ENCODE measurements around the gene GABRB3. TPM values are rescaled to one million over a fixed set of nuclear protein-coding genes. Genes with fewer than 3 reads are reported as not detected.

The GABRB3 gene
- total and polyA plus RNA-seq, 2 of the 8 experiments (the other 6 are each of a cell fraction or from before 2014, with no cell fraction given): 98.8 to 163 TPM

DNA sequence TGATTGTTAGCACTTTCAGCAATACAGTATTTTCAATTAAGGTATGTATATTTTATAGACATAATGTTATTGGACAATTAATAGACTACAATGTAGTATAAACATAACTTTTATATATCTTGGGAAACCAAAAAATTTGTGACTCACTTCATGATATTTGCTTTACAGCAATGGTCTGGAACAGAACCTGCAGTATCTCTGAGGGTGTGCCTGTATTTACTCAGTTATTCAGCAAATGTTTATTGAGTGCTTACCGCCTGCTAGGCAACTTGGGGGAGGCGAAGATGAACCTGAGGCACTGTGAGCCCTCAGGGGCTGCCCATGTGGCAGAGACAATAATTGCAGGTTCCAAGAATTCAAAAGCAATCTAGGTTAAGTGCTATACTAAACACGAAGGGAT is 144.8 kb downstream of the GABRB3 start:
- H3K79me1 ChIP-seq (ENCODE audit: low read depth, low read length): peaks cover 6% of the 10 kb centered on the region
- no peak overlapping the region for H4K91ac ChIP-seq (replicated peaks; ENCODE audit: insufficient read length, low read length)
- H2BK12ac ChIP-seq (ENCODE audit: low read depth, low read length): no peak overlapping the region
- peaks cover 0 to 3% (median 0%) of the 10 kb centered on the region in 4 experiments; a peak in 1 of 8 replicates for H3K36me3 ChIP-seq (ENCODE audit: control insufficient read depth in 2 of 4, insufficient read depth in 4 of 4, low read length in 3 of 4)
- H3K56ac ChIP-seq (replicated peaks; ENCODE audit: insufficient read length, low read depth, low read length): no peak overlapping the region
- no peak overlapping the region for H2AFZ ChIP-seq (ENCODE audit: low read length)
- H2BK5ac ChIP-seq (ENCODE audit: low read depth, low read length): no peak overlapping the region
- peaks cover 11 to 24% (median 17%) of the 10 kb centered on the region in 4 experiments for H3K4me1 ChIP-seq (replicated peaks in 1 of 4; ENCODE audit: control insufficient read depth in 3 of 4, insufficient read depth in 4 of 4, low read length in 3 of 4)
- peaks cover 0 to 3% of the 10 kb centered on the region in 2 experiments for H4K20me1 ChIP-seq (replicated peaks in 1 of 2; ENCODE audit: control insufficient read depth in 1 of 2, insufficient read depth in 2 of 2, low read length in 2 of 2)
- H4K5ac ChIP-seq (ENCODE audit: insufficient read length, low read depth, low read length): no peak overlapping the region
- no peak overlapping the region for H2BK15ac ChIP-seq (ENCODE audit: low read length)
- no peak for TF ChIP-seq TAF7 (optimal IDR thresholded peaks at IDR 0.05; ENCODE audit: borderline replicate concordance, low read depth, low read length)
- TF ChIP-seq, protein P1, sequence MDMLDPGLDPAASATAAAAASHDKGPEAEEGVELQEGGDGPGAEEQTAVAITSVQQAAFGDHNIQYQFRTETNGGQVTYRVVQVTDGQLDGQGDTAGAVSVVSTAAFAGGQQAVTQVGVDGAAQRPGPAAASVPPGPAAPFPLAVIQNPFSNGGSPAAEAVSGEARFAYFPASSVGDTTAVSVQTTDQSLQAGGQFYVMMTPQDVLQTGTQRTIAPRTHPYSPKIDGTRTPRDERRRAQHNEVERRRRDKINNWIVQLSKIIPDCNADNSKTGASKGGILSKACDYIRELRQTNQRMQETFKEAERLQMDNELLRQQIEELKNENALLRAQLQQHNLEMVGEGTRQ (IDR thresholded peaks at IDR 0.05; ENCODE audit: low read length): no peak
- no peak for TF ChIP-seq ATF2 (IDR thresholded peaks at IDR 0.05; ENCODE audit: low read length)
- no peak for TF ChIP-seq HDAC6 (IDR thresholded peaks at IDR 0.05; ENCODE audit: low read depth, low read length)
- ChIA-PET POLR2A (ENCODE audit: partially characterized antibody) (interaction anchor here (0.7 to 1.2 kb wide), 3 partner anchors 10 to 138 kb away, joined by 3 to 4 read pairs (median 3); no protein-coding TSS in a partner anchor), CTCF (ENCODE audit: partially characterized antibody) (interaction anchor here (0.5 to 1.4 kb wide), 4 partner anchors 8 to 388 kb away, joined by 3 to 5 read pairs (median 3); no protein-coding TSS in a partner anchor)
- H2BK120ac ChIP-seq (replicated peaks; ENCODE audit: low read depth, low read length): no peak overlapping the region
- H3K4me2 ChIP-seq (ENCODE audit: insufficient read depth in 1 of 2, low read depth in 2 of 2, low read length in 2 of 2): 0 out of 4 replicates have a peak overlapping the region, but pooled peaks of 1 of the 2 experiments have one; percentile 1
- H3K18ac ChIP-seq (ENCODE audit: extremely low read depth, low read length): no peak overlapping the region
- no peak overlapping the region for H4K8ac ChIP-seq (ENCODE audit: extremely low read depth, insufficient read depth, low read length)
- H3K14ac ChIP-seq (ENCODE audit: insufficient read length): no peak overlapping the region
- FAIRE-seq (no peak), DNase-seq (ENCODE audit: low read depth in 1 of 2, low spot score in 2 of 2) (no peak)
- no peak overlapping the region for H3K23ac ChIP-seq (ENCODE audit: insufficient read length)
- WGBS, 2 experiments (ENCODE audit: extremely low coverage in 1 of 2, insufficient coverage in 1 of 2, insufficient read length in 1 of 2, insufficient replicate concordance in 2 of 2, low coverage in 1 of 2, low lambda C conversion rate in 2 of 2, missing lambda C conversion rate in 1 of 2): 92% methylated on average over 3 of the region's 3 CpGs; no CpG with 5 or more reads in 1 of the 2 experiments
- H3K27me3 ChIP-seq (replicated peaks in 1 of 4; ENCODE audit: control insufficient read depth in 3 of 4, extremely low read depth in 1 of 4, insufficient read depth in 3 of 4, low read length in 3 of 4): no peaks in the 10 kb centered on the region
- no peak overlapping the region for H3K9ac ChIP-seq (replicated peaks in 1 of 4; ENCODE audit: extremely low read depth in 1 of 4, low read depth in 3 of 4, low read length in 3 of 4)
- no peaks in the 10 kb centered on the region; the same call in 1 of the 2 replicates for H3K23me2 ChIP-seq (ENCODE audit: low read depth, low read length)
- H3K4me3 ChIP-seq (ENCODE audit: extremely low read depth in 1 of 4, insufficient read depth in 2 of 4, low read depth in 3 of 4, low read length in 4 of 4): no peak overlapping the region
- H3K27ac ChIP-seq (ENCODE audit: low read depth, low read length): no peak overlapping the region
- H2BK20ac ChIP-seq (ENCODE audit: low read length): no peak overlapping the region
- H2AK5ac ChIP-seq (ENCODE audit: low read depth, low read length): no peak overlapping the region
- H3K79me2 ChIP-seq (ENCODE audit: control insufficient read depth in 1 of 2, insufficient read depth in 2 of 2, low read length in 2 of 2): peaks cover 0 to 86% of the 10 kb centered on the region in 2 experiments; a peak in 2 of 4 replicates
- H3K4ac ChIP-seq (replicated peaks; ENCODE audit: insufficient read length, low read depth, low read length): no peak overlapping the region
- H3K9me3 ChIP-seq (ENCODE audit: insufficient read depth in 2 of 2, low read depth in 1 of 2, low read length in 1 of 2): no peaks in the 10 kb centered on the region

Measured in H1 (cell line).